IPS-NIHi7 (cell line): ENCODE results near the gene ZNF726.
A peak's percentile ranks its signal among the peaks of the same experiment; 100 is the strongest.
"Not testable (repeated sequence)": the region's sequence is repeated elsewhere in the genome, so short reads cannot be mapped to it uniquely, and the experiment has no call there.

Experiments
- DNase-seq: peaks from one replicate; pipeline ENCODE4 v3.0.0; 2012; ENCODE audit warnings: mixed read lengths; ENCODE audit errors: extremely low spot score

ZNF726 gene

GRCh38 chr19:23914402-23915286, at the start of gene ZNF726:
Gene ZNF726, plus strand, starts transcription at chr19:23914886. Its CDS starts 109 bp downstream, at chr19:23914995.
- DNase-seq, result peak; percentile 53

GRCh38 chr19:23867895-23868294, 46.8 kb upstream of the ZNF726 start:
- DNase-seq, result no peak

GRCh38 chr19:23868630-23869029, 46.1 kb upstream of the ZNF726 start:
- no peak for DNase-seq

DNA sequence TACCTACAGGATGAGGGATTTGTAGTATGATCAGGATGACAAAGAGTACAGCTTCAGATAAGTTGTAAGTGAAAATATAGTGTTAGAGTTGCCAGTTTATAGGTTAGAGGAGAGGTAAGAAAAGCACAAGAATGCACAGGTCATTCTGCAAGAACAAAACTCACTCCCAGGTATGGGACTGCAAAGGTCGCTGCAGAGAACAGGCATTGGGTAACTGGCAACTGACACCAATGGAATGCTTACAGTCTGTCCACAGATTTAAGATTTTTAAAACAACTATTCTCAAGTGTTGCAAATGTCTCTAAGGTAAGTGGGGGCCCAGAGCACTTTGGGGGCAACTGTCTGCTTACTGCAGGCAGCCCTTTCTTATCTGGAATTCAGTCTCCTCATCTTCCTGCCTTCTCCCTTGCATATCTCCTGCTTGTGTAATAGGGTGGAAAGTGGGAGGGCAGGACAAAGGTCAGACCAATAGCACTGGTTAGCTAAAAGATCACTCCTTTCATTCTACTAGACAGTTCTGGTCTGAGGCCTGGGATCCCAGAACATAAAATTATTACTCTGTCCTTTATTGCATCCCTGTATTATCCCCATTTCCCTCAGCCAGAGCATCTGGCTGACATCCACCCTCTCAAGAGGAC, 42.3 kb upstream of the ZNF726 start:
- DNase-seq, result no peak

GRCh38 chr19:23876261-23876660, 38.4 kb upstream of the ZNF726 start:
- DNase-seq, result no peak

- DNase-seq, result not testable (repeated sequence)
These were observed 37.9 kb upstream of the ZNF726 start for GRCh38 chr19:23876756-23877155.

DNA sequence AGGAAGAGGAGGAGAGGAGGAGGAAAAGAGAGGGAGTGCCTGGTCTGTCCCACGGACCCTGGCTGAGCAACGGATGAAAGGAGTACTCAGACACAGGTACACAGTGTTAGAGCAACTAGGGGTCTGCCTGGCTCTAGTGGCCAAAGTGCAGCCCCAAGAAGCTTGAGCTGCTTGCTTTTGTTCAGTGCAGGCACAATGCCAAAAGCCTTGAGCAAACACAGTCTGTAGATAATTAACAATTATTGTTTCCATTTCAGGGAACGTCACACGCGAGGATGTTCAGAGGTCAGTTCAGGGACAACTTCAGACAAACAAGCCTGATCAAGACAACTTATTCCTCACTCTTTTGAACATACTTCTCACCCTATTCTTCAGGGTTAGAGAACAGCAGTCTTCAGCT, 32.2 kb upstream of the ZNF726 start:
- no peak for DNase-seq

DNA sequence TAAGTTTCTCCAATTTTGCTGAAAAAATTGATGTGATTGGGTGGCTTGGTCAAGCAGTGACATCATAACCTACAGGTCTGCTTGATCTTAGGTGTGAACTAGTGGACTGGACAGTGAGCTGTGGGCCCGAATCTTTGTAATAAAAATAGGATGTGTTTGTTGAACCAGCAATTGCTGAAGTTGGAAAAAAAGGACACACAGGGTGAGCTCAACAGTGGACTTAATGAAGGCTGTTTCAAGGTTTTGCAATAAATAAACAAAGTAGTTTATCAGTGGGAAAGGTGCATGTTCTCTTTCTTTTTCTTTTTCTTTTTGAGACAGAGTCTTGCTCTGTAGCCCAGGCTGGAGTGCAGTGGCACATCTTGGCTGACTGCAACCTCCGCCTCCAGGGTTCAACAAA, 30.3 kb upstream of the ZNF726 start:
- no peak for DNase-seq

GRCh38 chr19:23887642-23888041, 27.0 kb upstream of the ZNF726 start:
- no peak for DNase-seq

- not testable (repeated sequence) for DNase-seq
These were observed 18.6 kb upstream of the ZNF726 start for GRCh38 chr19:23896096-23896495.

GRCh38 chr19:23896912-23897311, 17.8 kb upstream of the ZNF726 start:
- DNase-seq, result no peak

DNA sequence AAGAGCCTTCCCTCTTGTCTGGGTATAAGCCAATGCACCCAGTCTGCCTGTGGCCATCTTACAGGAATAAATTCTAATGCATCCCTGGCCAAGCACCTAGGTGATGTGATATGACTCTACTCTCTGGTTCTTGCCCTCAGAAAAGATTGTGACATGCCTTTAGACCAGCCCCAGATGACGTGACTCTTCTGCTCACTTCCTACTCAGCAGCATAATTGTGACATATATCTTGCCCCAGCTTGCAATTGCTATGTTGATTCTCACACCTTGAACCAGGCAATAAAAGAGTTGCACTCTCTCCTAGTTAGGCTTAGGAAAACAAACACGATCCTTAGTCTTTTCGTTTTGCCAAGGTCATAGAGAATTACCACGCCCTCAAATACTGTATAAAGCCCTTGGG, 13.3 kb upstream of the ZNF726 start:
- no peak for DNase-seq

GRCh38 chr19:23904406-23904805, 10.3 kb upstream of the ZNF726 start:
- DNase-seq, result no peak

GRCh38 chr19:23905771-23906170, 8.9 kb upstream of the ZNF726 start:
- no peak for DNase-seq

DNA sequence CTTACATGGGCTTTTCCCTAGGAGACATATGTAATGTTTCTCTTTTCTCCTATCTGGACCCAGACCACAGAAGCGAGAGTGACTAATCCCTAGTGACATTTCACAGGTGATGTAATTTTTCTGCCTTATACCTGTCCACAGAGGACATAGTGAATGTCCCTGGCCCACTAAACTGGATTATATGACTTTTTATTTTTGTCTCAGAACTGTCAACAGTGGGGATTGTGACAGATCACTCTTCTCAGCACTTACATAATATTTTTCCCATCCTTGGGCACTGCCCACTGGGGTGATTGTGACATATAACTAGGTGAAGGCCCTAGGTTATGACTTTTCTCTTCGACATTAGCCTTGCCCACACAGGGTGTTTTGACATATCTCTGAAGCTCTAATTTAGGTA, 7.9 kb upstream of the ZNF726 start:
- DNase-seq, result no peak

DNA sequence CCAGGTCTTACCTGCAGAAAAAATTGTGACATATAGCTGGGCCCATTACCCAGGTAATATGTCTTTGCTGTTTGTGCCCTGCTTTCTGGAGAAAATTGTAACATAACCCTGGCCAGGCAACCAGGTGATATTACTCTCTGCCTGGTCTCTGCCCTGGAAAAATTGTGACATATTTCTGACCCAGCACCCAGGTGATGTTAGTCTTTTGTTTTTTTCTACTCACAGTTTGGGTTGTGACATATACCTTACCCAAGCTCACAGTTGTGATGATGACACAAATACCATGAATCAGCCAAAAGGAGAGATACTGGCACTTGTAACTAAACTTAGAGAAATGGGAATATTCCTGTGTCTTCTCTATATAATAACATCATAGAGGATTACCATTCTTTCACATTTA, 6.5 kb upstream of the ZNF726 start:
- no peak for DNase-seq

DNA sequence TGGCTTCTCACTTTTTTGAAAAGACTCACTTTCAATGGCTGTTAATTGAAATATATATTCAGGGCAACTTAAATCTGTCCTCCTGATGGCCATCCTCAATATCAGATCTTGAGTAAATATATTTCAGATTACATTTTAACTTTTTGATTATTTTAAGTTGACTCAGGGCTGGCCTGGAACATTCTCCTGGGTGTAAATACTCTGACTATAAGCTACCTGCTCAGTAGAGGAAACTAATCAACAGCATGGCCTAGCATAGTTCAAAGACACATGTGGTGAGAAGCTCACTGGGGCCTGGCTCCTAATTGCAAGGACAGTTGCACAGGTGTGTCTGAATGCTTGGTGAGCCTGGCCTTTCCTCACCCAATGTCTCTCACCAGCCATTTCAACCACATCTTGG, 5.5 kb upstream of the ZNF726 start:
- DNase-seq, result no peak

GRCh38 chr19:23913931-23914330, 755 bp upstream of the ZNF726 start:
- DNase-seq, result no peak

DNA sequence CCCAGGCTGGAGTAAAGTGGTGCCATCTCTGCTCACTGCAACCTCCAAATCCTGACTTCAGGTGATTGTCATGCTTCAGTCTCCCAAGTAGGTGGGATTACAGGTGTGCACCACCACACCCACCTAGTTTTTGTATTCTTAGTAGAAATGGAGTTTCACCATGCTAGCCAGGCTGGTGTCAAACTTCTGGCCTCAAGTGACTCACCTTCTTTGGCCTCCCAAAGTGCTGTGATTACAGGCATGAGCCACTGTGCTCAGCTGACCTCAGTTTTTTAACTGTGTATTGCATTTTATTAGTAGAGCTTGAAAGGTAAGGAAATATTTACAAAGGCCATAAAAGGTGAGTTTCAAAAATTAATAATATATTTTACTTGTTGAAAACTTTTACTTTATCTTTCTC, 2.3 kb downstream of the ZNF726 start:
- DNase-seq, result no peak

- DNase-seq, result no peak
These were observed 3.2 kb downstream of the ZNF726 start for GRCh38 chr19:23917856-23918255.

GRCh38 chr19:23925285-23925684, 10.6 kb downstream of the ZNF726 start:
- no peak for DNase-seq

GRCh38 chr19:23932878-23933277, 18.2 kb downstream of the ZNF726 start:
- no peak for DNase-seq

GRCh38 chr19:23937031-23937430, 22.3 kb downstream of the ZNF726 start:
- DNase-seq, result not testable (repeated sequence)
